Upper lobe of left lung (tissue), 4 donors: ENCODE results near the gene WDR5B.

Source experiments
- EP300 ChIP-seq, 4 donors: sonication (generic); formaldehyde crosslinking; IDR thresholded peaks; one replicate each; pipeline ENCODE4 v1.5.1; 2017; ENCODE audit warnings: antibody characterized with exemption in 4 of 4, control low read depth in 2 of 4
- TF ChIP-seq, protein P1 (sequence below), 6 experiments: fragments of 450-650 bp in 4 of 6; fragments of 200-600 bp in 2 of 6; sonication (generic) in 2 of 6; IDR thresholded peaks; one replicate each; pipeline ENCODE4 v1.5.1; 2016 to 2019; ENCODE audit warnings: antibody characterized with exemption in 6 of 6

DNA sequence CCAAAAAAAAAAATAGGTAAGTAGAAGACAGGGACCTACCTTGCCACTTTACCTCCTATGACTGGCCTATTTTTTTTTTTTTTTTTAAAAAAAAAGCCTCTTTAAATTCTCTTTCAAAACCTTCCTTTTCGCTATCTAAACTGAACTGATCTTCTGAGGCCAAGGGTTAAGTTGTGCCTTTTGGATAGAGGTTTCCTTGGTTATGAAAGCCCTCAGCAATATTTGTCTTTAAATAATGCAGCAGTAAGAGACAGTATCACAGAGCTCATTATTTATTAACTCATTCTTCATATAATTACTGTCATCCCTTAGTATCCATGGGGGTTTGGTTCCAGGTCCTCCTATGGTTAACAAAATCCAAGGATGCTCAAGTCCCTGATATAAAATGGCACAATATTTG lies 41.8 kb downstream of the WDR5B start:
- TF ChIP-seq, protein P1, sequence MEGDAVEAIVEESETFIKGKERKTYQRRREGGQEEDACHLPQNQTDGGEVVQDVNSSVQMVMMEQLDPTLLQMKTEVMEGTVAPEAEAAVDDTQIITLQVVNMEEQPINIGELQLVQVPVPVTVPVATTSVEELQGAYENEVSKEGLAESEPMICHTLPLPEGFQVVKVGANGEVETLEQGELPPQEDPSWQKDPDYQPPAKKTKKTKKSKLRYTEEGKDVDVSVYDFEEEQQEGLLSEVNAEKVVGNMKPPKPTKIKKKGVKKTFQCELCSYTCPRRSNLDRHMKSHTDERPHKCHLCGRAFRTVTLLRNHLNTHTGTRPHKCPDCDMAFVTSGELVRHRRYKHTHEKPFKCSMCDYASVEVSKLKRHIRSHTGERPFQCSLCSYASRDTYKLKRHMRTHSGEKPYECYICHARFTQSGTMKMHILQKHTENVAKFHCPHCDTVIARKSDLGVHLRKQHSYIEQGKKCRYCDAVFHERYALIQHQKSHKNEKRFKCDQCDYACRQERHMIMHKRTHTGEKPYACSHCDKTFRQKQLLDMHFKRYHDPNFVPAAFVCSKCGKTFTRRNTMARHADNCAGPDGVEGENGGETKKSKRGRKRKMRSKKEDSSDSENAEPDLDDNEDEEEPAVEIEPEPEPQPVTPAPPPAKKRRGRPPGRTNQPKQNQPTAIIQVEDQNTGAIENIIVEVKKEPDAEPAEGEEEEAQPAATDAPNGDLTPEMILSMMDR (IDR thresholded peaks at IDR 0.05): no peak
- TF ChIP-seq EP300 (IDR thresholded peaks at IDR 0.05): no peak
